ENCODE data around the gene DGKG. TPM values are rescaled to one million over a fixed set of nuclear protein-coding genes. Genes with fewer than 3 reads are reported as not detected.

The DGKG gene
- total RNA-seq, 1 experiment from 2014 or later, result 12.0 TPM

GRCh38 chr3:186367631-186368030, 5.6 kb upstream of the DGKG start:
- no peak for DNase-seq (ENCODE audit: low spot score)

- no peak for DNase-seq (ENCODE audit: low spot score)
These were observed 4.2 kb upstream of the DGKG start for GRCh38 chr3:186366206-186366605.

DNA sequence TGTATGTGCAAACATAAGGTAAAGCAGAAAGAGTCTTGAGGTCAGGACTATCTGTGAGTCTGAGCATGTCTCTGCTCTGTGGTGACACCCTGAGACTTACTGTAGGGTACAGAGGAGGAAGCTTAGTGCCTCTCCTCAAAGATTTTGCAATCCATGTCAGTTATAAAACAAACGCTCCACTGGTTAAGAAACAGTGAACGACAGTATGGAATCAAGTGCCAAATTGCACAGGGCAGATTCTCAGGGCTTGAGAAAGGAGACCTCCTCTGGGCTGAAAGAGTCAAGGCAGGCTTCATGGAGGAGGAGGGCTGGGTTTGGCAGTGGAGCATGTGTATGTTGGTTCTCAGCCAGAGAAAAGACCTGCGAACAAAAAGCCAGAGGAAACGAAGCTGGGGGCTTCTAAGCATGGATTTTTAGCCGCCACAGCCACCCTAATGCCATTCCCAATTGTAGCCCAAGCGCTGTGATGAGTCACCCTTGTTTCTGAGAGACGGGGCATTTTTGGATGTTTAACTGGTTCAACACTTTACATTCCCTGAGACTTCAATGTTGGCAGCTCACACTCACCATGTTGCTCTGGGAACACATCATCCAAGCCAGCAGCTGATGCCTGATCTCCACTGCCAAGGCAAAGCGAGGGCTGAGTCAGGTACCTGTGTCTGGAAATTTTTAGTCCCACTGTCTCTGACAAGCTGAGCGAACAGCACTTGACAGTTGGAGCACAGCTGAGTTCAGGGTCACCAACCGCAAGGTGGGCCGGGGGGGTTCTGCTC, 3.4 kb upstream of the DGKG start:
- DNase-seq (ENCODE audit: low spot score), result peak; percentile 84

- no peak for DNase-seq (ENCODE audit: low spot score)
These were observed 954 bp upstream of the DGKG start for GRCh38 chr3:186362988-186363387.

DNA sequence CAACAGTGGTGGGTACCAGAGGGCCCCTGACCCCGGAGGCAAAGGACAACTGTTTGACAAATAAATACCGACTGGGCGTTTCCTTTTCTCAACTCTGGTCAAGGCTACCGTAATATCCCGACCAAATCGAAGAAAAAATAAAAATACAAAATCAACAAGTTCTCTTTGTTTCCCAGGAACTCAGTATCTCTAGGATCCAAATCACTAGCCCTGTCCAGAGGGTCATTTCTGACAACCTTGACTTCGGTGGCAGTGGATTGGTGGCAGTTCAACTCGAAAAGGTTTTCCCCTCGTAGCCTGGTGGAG, 456 bp upstream of the DGKG start:
- DNase-seq (ENCODE audit: low spot score), result no peak

DNA sequence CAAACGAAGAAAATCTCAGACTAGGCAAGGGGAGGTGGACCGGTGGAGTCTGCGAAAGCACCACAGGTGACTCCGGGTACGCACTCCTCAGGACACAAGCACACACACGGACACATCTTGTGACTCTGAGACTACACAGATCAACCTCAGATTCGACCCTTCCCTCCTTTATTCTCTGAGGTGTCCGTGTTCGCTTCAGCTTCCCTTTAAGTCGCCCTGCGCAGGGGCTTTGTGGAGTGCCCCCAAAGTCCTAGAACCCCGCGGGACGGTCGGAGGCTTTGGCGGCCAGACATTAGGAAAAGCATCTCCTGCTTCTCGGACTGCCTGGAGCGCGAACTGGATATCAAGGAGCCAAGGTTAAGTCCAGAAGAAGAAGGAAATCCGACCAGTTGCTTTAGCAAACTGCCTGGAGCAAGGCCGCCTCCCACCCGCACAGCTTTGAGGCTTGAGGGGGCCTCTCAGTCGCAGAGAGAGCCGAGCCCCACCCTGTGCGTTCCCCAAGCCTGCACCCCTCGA, 730 bp downstream of the DGKG start:
- no peak for DNase-seq (ENCODE audit: low spot score)

GRCh38 chr3:186360779-186361178, 1.3 kb downstream of the DGKG start:
- DNase-seq (ENCODE audit: low spot score), result no peak

GRCh38 chr3:186359078-186359477, 3.0 kb downstream of the DGKG start:
- DNase-seq (ENCODE audit: low spot score), result no peak

DNA sequence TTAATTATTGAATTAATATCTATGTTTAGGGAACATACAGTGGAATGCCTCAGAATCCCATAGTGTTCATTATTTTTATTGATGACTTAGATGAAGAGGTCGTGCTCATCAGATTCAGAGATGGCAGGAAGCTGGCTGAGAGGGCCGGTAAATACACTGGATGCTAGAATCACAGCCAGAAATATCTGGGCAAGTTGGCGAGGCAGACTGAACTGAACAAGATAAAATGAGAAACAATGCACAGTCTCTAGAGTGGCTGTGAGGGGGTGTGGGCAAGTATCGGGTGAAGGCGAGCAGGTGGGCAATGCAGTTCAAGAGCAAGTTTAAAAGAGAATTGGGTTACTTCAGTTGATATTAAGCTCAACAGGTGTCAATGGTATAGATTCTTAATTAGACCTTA, 5.9 kb downstream of the DGKG start:
- no peak for DNase-seq (ENCODE audit: low spot score)

- DNase-seq (ENCODE audit: low spot score), result peak; percentile 7
These were observed 7.9 kb downstream of the DGKG start for GRCh38 chr3:186354100-186354499.

- DNase-seq (ENCODE audit: low spot score), result no peak
These were observed 9.7 kb downstream of the DGKG start for GRCh38 chr3:186352369-186352768.

DNA sequence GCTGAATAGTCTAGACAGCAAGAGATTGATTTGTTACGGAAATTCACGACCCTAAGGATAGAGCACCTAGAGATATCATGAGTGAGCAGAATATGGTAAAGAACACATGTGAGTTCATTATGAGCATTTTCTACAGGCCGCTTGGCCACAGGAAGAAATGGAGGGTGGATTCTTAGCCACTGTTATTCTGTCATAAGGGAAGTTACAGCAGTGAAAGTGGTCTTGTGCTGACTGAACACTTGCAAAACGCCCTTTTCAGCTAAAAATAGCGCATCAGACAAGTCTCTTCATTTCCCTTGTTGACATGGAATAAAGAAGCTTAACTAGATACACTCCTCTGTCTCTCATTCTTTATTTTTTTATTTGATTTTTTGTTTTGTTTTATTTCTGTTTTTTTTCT, 19.8 kb downstream of the DGKG start:
- DNase-seq (ENCODE audit: low spot score), result no peak

GRCh38 chr3:186340204-186340603, 21.8 kb downstream of the DGKG start:
- peak; percentile 32 for DNase-seq (ENCODE audit: low spot score)

GRCh38 chr3:186339180-186339918, 22.7 kb downstream of the DGKG start:
- DNase-seq (ENCODE audit: low spot score), result no peak

- DNase-seq (ENCODE audit: low spot score), result no peak
These were observed 28.8 kb downstream of the DGKG start for GRCh38 chr3:186333256-186333655.

DNA sequence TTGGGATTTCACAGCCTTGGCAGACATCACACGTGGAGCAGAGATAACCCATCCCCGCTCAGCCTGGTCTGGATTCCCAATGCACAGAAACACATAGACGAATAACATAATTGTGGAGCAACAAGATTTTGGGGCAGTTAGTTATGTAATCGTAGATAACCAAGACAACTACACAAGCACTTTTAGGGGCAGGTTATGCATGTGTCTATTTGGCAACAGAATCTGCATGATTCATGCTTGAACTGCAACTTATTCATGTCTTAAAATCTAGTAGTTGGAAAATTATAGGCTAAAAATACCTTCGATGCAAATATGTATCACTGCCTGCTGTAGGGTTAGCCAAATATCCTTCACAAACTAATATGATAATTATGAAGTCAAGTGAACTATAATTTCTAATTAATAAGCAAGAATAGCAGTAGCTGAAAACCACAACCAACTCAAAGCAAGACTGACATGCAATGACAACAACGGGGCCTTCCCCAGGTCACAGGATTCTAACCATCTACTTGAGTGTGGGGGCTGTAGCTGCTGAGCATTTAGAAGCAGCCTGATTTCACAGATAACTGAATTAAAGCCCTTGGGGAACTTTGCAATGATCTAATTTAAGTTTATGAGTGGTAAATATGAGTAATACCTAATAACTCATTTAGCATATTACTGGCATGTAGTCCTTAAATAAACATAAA, 31.1 kb downstream of the DGKG start:
- DNase-seq (ENCODE audit: low spot score), result no peak

DNA sequence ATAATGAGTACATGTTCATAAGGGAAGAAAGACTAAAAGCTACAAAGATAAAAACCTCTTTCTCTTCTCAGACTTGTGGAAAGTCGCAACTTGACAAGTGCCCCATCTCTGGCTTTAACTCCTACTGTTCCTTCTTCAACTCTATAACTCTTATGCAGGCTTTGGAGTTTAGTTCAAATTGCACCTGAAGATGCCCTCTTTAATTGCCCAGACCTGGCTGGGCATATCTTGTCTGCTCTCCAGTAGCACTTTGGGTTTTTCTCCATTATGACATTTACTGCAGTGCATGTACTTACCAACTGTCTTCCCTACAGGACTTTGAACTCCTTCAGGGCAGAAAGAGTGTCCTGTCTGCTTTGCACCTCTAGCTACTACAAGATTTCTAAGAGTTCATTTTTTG, 32.4 kb downstream of the DGKG start:
- no peak for DNase-seq (ENCODE audit: low spot score)

GRCh38 chr3:186327912-186328487, 34.0 kb downstream of the DGKG start:
- DNase-seq (ENCODE audit: low spot score), result no peak

DNA sequence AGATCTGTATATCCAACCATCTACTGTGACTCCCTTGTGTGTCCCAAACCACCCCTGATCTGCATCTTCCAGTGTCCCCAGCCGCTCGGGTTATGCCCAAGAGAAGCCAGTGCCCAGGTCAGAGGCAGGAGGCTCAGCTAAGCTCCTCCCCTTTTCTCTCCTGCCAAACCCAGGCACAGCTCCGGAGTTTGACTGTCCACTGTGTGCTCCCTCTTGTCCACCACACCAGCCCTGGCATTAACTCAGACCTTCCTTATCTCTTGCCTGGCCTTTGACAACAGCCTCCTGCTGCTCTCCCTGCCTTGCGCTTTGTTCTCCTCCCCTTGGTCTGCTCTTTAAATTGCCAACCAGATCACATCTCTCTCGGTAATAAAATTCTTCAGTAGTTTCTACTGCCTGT, 39.3 kb downstream of the DGKG start:
- DNase-seq (ENCODE audit: low spot score), result no peak

DNA sequence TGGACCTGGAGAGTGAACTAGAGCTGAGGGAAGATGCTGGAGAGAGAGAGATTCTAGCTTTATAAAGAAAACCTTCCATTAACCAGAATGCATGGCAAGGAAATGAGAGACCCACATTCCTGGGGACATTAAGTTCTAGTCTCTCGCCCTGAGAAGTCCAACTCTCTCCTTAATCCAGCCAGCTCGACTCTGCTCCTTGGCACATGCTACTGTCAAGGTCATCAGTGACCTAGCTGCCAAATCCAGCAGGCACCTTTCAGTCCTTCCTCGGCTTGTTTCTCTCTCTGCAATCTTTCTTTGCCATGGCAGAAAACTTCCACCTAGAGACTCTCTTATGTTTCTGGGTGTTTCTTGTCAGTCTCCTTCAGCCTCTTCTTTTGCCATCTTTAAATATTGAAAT, 40.3 kb downstream of the DGKG start:
- no peak for DNase-seq (ENCODE audit: low spot score)

GRCh38 chr3:186320862-186321568, 41.0 kb downstream of the DGKG start:
- peak; percentile 65 for DNase-seq (ENCODE audit: low spot score)

DNA sequence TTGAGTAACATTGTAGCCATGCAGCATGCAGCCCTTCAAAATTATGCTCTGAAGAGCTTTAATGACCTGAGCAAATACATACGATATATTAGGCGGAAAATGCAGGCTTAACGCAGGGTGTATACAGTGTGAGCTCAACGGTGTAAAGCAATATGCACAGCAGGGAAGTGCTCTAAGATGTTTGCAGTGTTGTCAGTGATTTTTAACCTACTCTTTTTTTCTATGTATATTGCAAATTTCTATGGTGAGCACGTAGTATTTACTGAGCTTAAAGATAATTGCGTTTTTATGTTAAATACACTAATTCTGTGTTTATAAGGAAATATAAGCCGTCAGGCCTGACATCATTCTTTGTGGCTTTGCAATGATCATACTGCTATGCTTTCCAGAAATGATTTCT, 42.1 kb downstream of the DGKG start:
- DNase-seq (ENCODE audit: low spot score), result no peak

Measured in A172 (cell line).